SU-DHL-6 (cell line): ENCODE results near the gene ETF1.

Experiments used
- H2AFZ ChIP-seq: fragments of 200-600 bp; sonication (generic); 2 replicates; pipeline ENCODE4 v1.6.1; 2014; ENCODE audit warnings: low read depth, mild to moderate bottlenecking, moderate library complexity, mixed read lengths, antibody characterized with exemption, low read length; ENCODE audit not compliant: severe bottlenecking
- H3F3A ChIP-seq: fragments of 200-600 bp; shearing (Covaris generic); 2 replicates; pipeline ENCODE4 v1.6.0; 2016; ENCODE audit warnings: antibody characterized with exemption, mild to moderate bottlenecking; ENCODE audit not compliant: insufficient read depth
- H3K27ac ChIP-seq: fragments of 200-600 bp; sonication (generic); 2 replicates; pipeline ENCODE4 v1.5.1; 2016; ENCODE audit warnings: low read depth, mild to moderate bottlenecking, low read length, moderate library complexity, mixed read lengths
- H3K27me3 ChIP-seq: fragments of 200-600 bp; sonication (generic), shearing (Covaris generic); 2 replicates; pipeline ENCODE4 v1.6.0; 2014; ENCODE audit warnings: mild to moderate bottlenecking, low read length
- H3K36me3 ChIP-seq: fragments of 200-600 bp; sonication (generic); 2 replicates; pipeline ENCODE4 v1.6.1; 2014; ENCODE audit warnings: mild to moderate bottlenecking, low read length, mixed read lengths
- H3K4me2 ChIP-seq: fragments of 300-600, 200-600 bp; shearing (Covaris generic), sonication (generic); 2 replicates; pipeline ENCODE4 v1.6.0; 2014; ENCODE audit warnings: low read length, low read depth, mild to moderate bottlenecking; ENCODE audit not compliant: poor library complexity, severe bottlenecking
- H3K4me3 ChIP-seq: fragments of 200-600 bp; sonication (generic); 2 replicates; pipeline ENCODE4 v1.5.1; 2014; ENCODE audit warnings: antibody characterized with exemption, low read length, mild to moderate bottlenecking, mixed read lengths; ENCODE audit not compliant: insufficient read depth, poor library complexity, severe bottlenecking
- H3K79me2 ChIP-seq: fragments of 200-600 bp; sonication (generic); 2 replicates; pipeline ENCODE4 v1.6.1; 2014; ENCODE audit warnings: mild to moderate bottlenecking, low read length, moderate library complexity; ENCODE audit not compliant: insufficient read depth
- H3K9ac ChIP-seq: fragments of 200-600 bp; sonication (generic); 2 replicates; pipeline ENCODE4 v1.7.0; 2014; ENCODE audit warnings: mild to moderate bottlenecking, low read length
- H3K9me2 ChIP-seq: fragments of 200-600 bp; sonication (generic); replicated peaks from 2 replicates; pipeline ENCODE4 v1.6.1; 2014; ENCODE audit warnings: low read length; ENCODE audit not compliant: insufficient read depth
- H3K9me3 ChIP-seq: fragments of 200-600 bp; sonication (generic); 2 replicates; pipeline ENCODE4 v1.6.1; 2014; ENCODE audit warnings: low read length, mixed read lengths; ENCODE audit not compliant: insufficient read depth
- H4K20me1 ChIP-seq: fragments of 200-600 bp; sonication (generic); 2 replicates; pipeline ENCODE4 v1.6.1; 2014; ENCODE audit warnings: low read depth, mild to moderate bottlenecking, antibody characterized with exemption, low read length, moderate library complexity, mixed read lengths
- CTCF ChIP-seq: fragments of 200-600 bp; sonication (generic); IDR thresholded peaks from one replicate; pipeline ENCODE4 v1.5.1; 2017; ENCODE audit warnings: antibody characterized with exemption, mild to moderate bottlenecking, low read length, moderate library complexity; ENCODE audit not compliant: insufficient read depth, poor library complexity, severe bottlenecking
- EZH2phosphoT487 ChIP-seq: fragments of 200-600 bp; sonication (generic), shearing (Covaris generic); conservative IDR thresholded peaks from 2 replicates; pipeline ENCODE4 v1.6.1; 2018; ENCODE audit warnings: mild to moderate bottlenecking, antibody characterized with exemption, low read length, moderate library complexity, mixed read lengths

ETF1 gene

GRCh38 chr5:138575194-138576015, 32.4 kb upstream of the ETF1 start, which contains the start of gene HSPA9:
HSPA9 (minus strand) TSS chr5:138575401; CDS start chr5:138575318, 83 bp downstream.
- Histone ChIP-seq H3K27me3 (no peaks in the 10 kb centered on the region), H2AFZ (peak within 1 kb of the TSS; percentile 45), H3K9me2 (no peaks in the 10 kb centered on the region), H3K9ac (peak within 1 kb of the TSS; percentile 74), H3K9me3 (no peaks in the 10 kb centered on the region), H3K79me2 (peaks cover 40% of the 10 kb centered on the region), H3K4me3 (peak within 1 kb of the TSS; percentile 86), H3K27ac (peak within 1 kb of the TSS; percentile 87), H4K20me1 (peaks cover 7% of the 10 kb centered on the region; the same call in 1 of the 2 replicates), H3F3A (no peaks in the 10 kb centered on the region), H3K4me2 (peak within 1 kb of the TSS; percentile 87), H3K36me3 (peaks cover 20% of the 10 kb centered on the region; the same call in 1 of the 2 replicates)
- TF ChIP-seq CTCF: no peak
- no peak for TF ChIP-seq EZH2phosphoT487

GRCh38 chr5:138574744-138575193, 31.7 kb upstream of the ETF1 start:
- no peak overlapping the region for H2AFZ ChIP-seq
- H3K79me2 ChIP-seq: peaks cover 44% of the 10 kb centered on the region
- H3F3A ChIP-seq: no peaks in the 10 kb centered on the region
- no peaks in the 10 kb centered on the region for H3K27me3 ChIP-seq
- peak overlapping the region; percentile 87 for H3K4me2 ChIP-seq
- peak overlapping the region; percentile 87 for H3K27ac ChIP-seq
- no peaks in the 10 kb centered on the region for H3K9me3 ChIP-seq
- H3K9ac ChIP-seq: peak overlapping the region; percentile 74
- peaks cover 20% of the 10 kb centered on the region; the same call in 1 of the 2 replicates for H3K36me3 ChIP-seq
- TF ChIP-seq EZH2phosphoT487: no peak
- TF ChIP-seq CTCF: no peak
- H4K20me1 ChIP-seq: peaks cover 7% of the 10 kb centered on the region; the same call in 1 of the 2 replicates
- H3K9me2 ChIP-seq: no peaks in the 10 kb centered on the region
- peak overlapping the region; percentile 86 for H3K4me3 ChIP-seq

- Histone ChIP-seq H3K4me3 (peak overlapping the region; percentile 86), H4K20me1 (peaks cover 7% of the 10 kb centered on the region), H2AFZ (no peak overlapping the region), H3K27me3 (no peaks in the 10 kb centered on the region), H3K79me2 (peaks cover 48% of the 10 kb centered on the region), H3K36me3 (peaks cover 23% of the 10 kb centered on the region; the same call in 1 of the 2 replicates), H3K27ac (peak overlapping the region; percentile 87), H3F3A (no peaks in the 10 kb centered on the region), H3K4me2 (peak overlapping the region; percentile 87), H3K9ac (peak overlapping the region; percentile 74), H3K9me2 (no peaks in the 10 kb centered on the region), H3K9me3 (no peaks in the 10 kb centered on the region)
- TF ChIP-seq EZH2phosphoT487 (no peak), CTCF (no peak)
These were observed 31.1 kb upstream of the ETF1 start for GRCh38 chr5:138573949-138574670.
